Measurements from ENCODE around the gene SEMA3E. TPM values are rescaled to one million over a fixed set of nuclear protein-coding genes. Genes with fewer than 3 reads are reported as not detected.
"Not testable (repeated sequence)": the region's sequence is repeated elsewhere in the genome, so short reads cannot be mapped to it uniquely, and the experiment has no call there.

Gene SEMA3E
- total RNA-seq, 6 experiments from 2014 or later: not detected

- TF ChIP-seq CTCF (IDR thresholded peaks at IDR 0.05): no peak
- peaks cover 12% of the 10 kb centered on the region for H3K4me1 Mint-ChIP-seq (ENCODE audit: low read depth)
- H3K27me3 Mint-ChIP-seq (ENCODE audit: insufficient read depth): no peaks in the 10 kb centered on the region; the same call in 1 of the 2 replicates
- no peak overlapping the region for H3K27ac Mint-ChIP-seq
- no peak overlapping the region for H3K4me3 Mint-ChIP-seq
- 0 out of 2 replicates have a peak, but pooled peaks cover 5% of the 10 kb centered on the region for H3K36me3 Mint-ChIP-seq (ENCODE audit: low read depth)
- DNase-seq: peak; percentile 46
- peaks cover 12% of the 10 kb centered on the region for H3K9me3 Mint-ChIP-seq
Observed at GRCh38 chr7:83677180-83677866, 28.4 kb upstream of the SEMA3E start.

DNA sequence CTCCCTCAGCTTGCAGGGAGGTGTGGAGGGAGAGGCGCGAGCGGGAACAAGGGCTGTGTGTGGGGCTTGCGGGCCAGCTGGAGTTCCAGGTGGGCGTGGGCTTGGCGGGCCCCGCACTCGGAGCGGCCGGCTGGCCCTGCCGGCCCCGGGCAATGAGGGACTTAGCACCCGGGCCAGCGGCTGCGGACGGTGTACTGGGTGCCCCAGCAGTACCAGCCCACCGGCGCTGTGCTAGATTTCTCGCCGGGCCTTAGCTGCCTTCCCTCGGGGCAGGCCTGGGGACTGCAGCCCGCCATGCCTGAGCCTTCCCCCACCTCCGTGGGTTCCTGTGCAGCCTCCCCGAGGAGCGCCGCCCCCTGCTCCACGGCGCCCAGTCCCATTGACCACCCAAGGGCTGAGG, 24.4 kb upstream of the SEMA3E start:
- not testable (repeated sequence) for H3K9me3 Mint-ChIP-seq; H3K27ac Mint-ChIP-seq; H3K27me3 Mint-ChIP-seq (ENCODE audit: insufficient read depth); DNase-seq; H3K4me3 Mint-ChIP-seq; H3K36me3 Mint-ChIP-seq (ENCODE audit: low read depth)
- peaks cover 12% of the 10 kb centered on the region for H3K4me1 Mint-ChIP-seq (ENCODE audit: low read depth)

- no peak for TF ChIP-seq CTCF (IDR thresholded peaks at IDR 0.05)
- H3K36me3 Mint-ChIP-seq (ENCODE audit: low read depth): 0 out of 2 replicates have a peak, but pooled peaks cover 5% of the 10 kb centered on the region
- no peak overlapping the region for H3K4me3 Mint-ChIP-seq
- DNase-seq: no peak
- H3K27me3 Mint-ChIP-seq (ENCODE audit: insufficient read depth): no peaks in the 10 kb centered on the region
- H3K27ac Mint-ChIP-seq: no peak overlapping the region
- peaks cover 7% of the 10 kb centered on the region for H3K9me3 Mint-ChIP-seq
- peaks cover 5% of the 10 kb centered on the region for H3K4me1 Mint-ChIP-seq (ENCODE audit: low read depth)
Observed at GRCh38 chr7:83672157-83672556, 23.2 kb upstream of the SEMA3E start.

GRCh38 chr7:83663131-83663530, 14.2 kb upstream of the SEMA3E start:
- Mint-ChIP-seq H3K4me3 (no peak overlapping the region), H3K4me1 (ENCODE audit: low read depth) (no peaks in the 10 kb centered on the region), H3K27ac (no peak overlapping the region), H3K9me3 (no peaks in the 10 kb centered on the region), H3K27me3 (ENCODE audit: insufficient read depth) (peaks cover 4% of the 10 kb centered on the region), H3K36me3 (ENCODE audit: low read depth) (no peaks in the 10 kb centered on the region)
- no peak for TF ChIP-seq CTCF (IDR thresholded peaks at IDR 0.05)
- DNase-seq: no peak

GRCh38 chr7:83658126-83658525, 9.2 kb upstream of the SEMA3E start:
- H3K9me3 Mint-ChIP-seq: no peaks in the 10 kb centered on the region
- H3K4me1 Mint-ChIP-seq (ENCODE audit: low read depth): no peaks in the 10 kb centered on the region
- peaks cover 2% of the 10 kb centered on the region; the same call in 1 of the 2 replicates for H3K27me3 Mint-ChIP-seq (ENCODE audit: insufficient read depth)
- H3K4me3 Mint-ChIP-seq: no peak overlapping the region
- no peak overlapping the region for H3K27ac Mint-ChIP-seq
- no peak for TF ChIP-seq CTCF (IDR thresholded peaks at IDR 0.05)
- DNase-seq: no peak
- no peaks in the 10 kb centered on the region for H3K36me3 Mint-ChIP-seq (ENCODE audit: low read depth)

- DNase-seq: peak; percentile 41
- H3K4me1 Mint-ChIP-seq (ENCODE audit: low read depth): no peaks in the 10 kb centered on the region
- no peaks in the 10 kb centered on the region for H3K36me3 Mint-ChIP-seq (ENCODE audit: low read depth)
- no peak overlapping the region for H3K27ac Mint-ChIP-seq
- H3K4me3 Mint-ChIP-seq: no peak overlapping the region
- no peaks in the 10 kb centered on the region for H3K9me3 Mint-ChIP-seq
- no peaks in the 10 kb centered on the region; the same call in 1 of the 2 replicates for H3K27me3 Mint-ChIP-seq (ENCODE audit: insufficient read depth)
- peak; percentile 86 for TF ChIP-seq CTCF (IDR thresholded peaks at IDR 0.05)
Observed at GRCh38 chr7:83655951-83656556, 7.1 kb upstream of the SEMA3E start.

All from HFFc6 (cell line).